H1 (cell line): ENCODE data around the gene NTMT1. TPM values are rescaled to one million over a fixed set of nuclear protein-coding genes. Genes with fewer than 3 reads are reported as not detected.

Experiments
- BACH1 ChIP-seq: IDR thresholded peaks from 2 replicates; pipeline ENCODE4 v1.6.1; 2012; ENCODE audit warnings: low read length, improper control_type of control experiment
- CHD7 ChIP-seq: fragments of 300-600 bp; sonication (generic); IDR thresholded peaks from 2 replicates; pipeline ENCODE4 v1.7.1; 2012; ENCODE audit warnings: low read length, moderate library complexity, mild to moderate bottlenecking, inconsistent platforms; ENCODE audit not compliant: insufficient replicate concordance
- CTCF ChIP-seq, 3 experiments: IDR thresholded peaks; 1 replicate in 2 of 3; 2 replicates in 1 of 3; pipeline versions ENCODE4 v1.5.1 to v1.6.1; 2011; ENCODE audit warnings: low read length in 3 of 3, mild to moderate bottlenecking in 3 of 3, inconsistent platforms in 2 of 3, low read depth in 1 of 3, moderate library complexity in 1 of 3; ENCODE audit not compliant: insufficient read depth in 1 of 3; ENCODE audit errors: control extremely low read depth in 1 of 3
- HDAC6 ChIP-seq: IDR thresholded peaks from one replicate; pipeline ENCODE4 v1.7.1; 2012; ENCODE audit warnings: low read depth, mild to moderate bottlenecking, inconsistent platforms, low read length, moderate library complexity
- KDM5A ChIP-seq: fragments of 200-600 bp; IDR thresholded peaks from 2 replicates; pipeline ENCODE4 v1.7.1; 2012; ENCODE audit warnings: mild to moderate bottlenecking, low read length, inconsistent platforms, mixed read lengths
- MAX ChIP-seq: IDR thresholded peaks from 2 replicates; pipeline ENCODE4 v1.6.1; 2012; ENCODE audit warnings: inconsistent platforms
- NANOG ChIP-seq: IDR thresholded peaks from 2 replicates; pipeline ENCODE4 v1.6.1; 2011; ENCODE audit warnings: low read length, low read depth, mild to moderate bottlenecking, inconsistent platforms; ENCODE audit not compliant: insufficient read depth, poor library complexity, severe bottlenecking
- SRF ChIP-seq: IDR thresholded peaks from 2 replicates; pipeline ENCODE4 v1.6.1; 2011; ENCODE audit warnings: mild to moderate bottlenecking, low read depth, low read length, moderate library complexity
- polyA plus RNA-seq, 7 experiments: library from polyadenylated mRNA; depleted of rRNA in 3 of 7; stranded (reverse) in 5 of 7; unstranded in 2 of 7; fragments of >200 nt in 5 of 7; fragments of 200-250 nt in 2 of 7; gene quantifications; 1 replicate in 5 of 7; 2 replicates in 1 of 7; 4 replicates in 1 of 7; pipeline versions ENCODE4 v1.2.1 to v1.2.3, GENCODE V29; 2011 to 2013; ENCODE audit warnings: missing spikeins in 2 of 7, mixed read lengths in 2 of 7
- total RNA-seq: library from RNA; stranded (reverse); fragmentation: NEBNext Ultra II Directional; extraction: Animal tissue kit (Norgen Biotek cat#: 25700); gene quantifications from 2 replicates; pipeline ENCODE4 v1.2.1, GENCODE V29; 2021

Gene NTMT1
- total and polyA plus RNA-seq, 2 of the 8 experiments (the other 6 are each of a cell fraction or from before 2014, with no cell fraction given): 66.8 to 70.2 TPM

GRCh38 chr9:129623331-129623730, 2.6 kb upstream of the NTMT1 start (continued):
- TF ChIP-seq CHD7 (no peak), HDAC6 (no peak), SRF (no peak), BACH1 (no peak), CTCF (IDR thresholded peaks at IDR 0.05; ENCODE audit: control extremely low read depth in 1 of 3, insufficient read depth in 1 of 3, low read depth in 1 of 3, low read length in 3 of 3) (no peak), KDM5A (no peak), MAX (no peak), NANOG (no peak)
